ENCODE measurements around the gene THY1.

The THY1 gene

GRCh38 chr11:119367661-119368120, 55.3 kb downstream of the THY1 start:
- DNase-seq: no peak

Data from CD4-positive, alpha-beta T cell treated with Interleukin-15 for 1 hour (primary cell).